H9 (cell line): ENCODE results near the gene EHD4. TPM values are rescaled to one million over a fixed set of nuclear protein-coding genes. Genes with fewer than 3 reads are reported as not detected.

ENCODE experiments used
- DNase-seq: peaks from one replicate; pipeline ENCODE4 v3.0.0-alpha.2; 2017
- H2AFZ ChIP-seq: one replicate; pipeline ENCODE4 v1.6.1; 2013; ENCODE audit warnings: mild to moderate bottlenecking, low read length, control low read depth, moderate library complexity
- H2AK5ac ChIP-seq: 2 replicates; pipeline ENCODE4 v1.6.1; 2013; ENCODE audit warnings: low read length, control low read depth, mixed read lengths; ENCODE audit not compliant: insufficient read length
- H2BK120ac ChIP-seq: one replicate; pipeline ENCODE4 v1.6.1; 2013; ENCODE audit warnings: low read depth, mild to moderate bottlenecking, low read length, control low read depth, inconsistent platforms; ENCODE audit not compliant: poor library complexity, severe bottlenecking
- H2BK12ac ChIP-seq: 2 replicates; pipeline ENCODE4 v1.6.1; 2013; ENCODE audit warnings: low read length, control low read depth, mixed read lengths, low read depth; ENCODE audit not compliant: insufficient read length
- H2BK15ac ChIP-seq: 2 replicates; pipeline ENCODE4 v1.6.1; 2013; ENCODE audit warnings: low read depth, low read length, control low read depth
- H2BK20ac ChIP-seq: one replicate; pipeline ENCODE4 v1.6.1; 2013; ENCODE audit warnings: low read depth, mild to moderate bottlenecking, low read length, control low read depth, inconsistent platforms; ENCODE audit not compliant: poor library complexity, severe bottlenecking
- H2BK5ac ChIP-seq: 2 replicates; pipeline ENCODE4 v1.6.1; 2013; ENCODE audit warnings: low read length, control low read depth, mixed read lengths; ENCODE audit not compliant: insufficient read length
- H3K14ac ChIP-seq: 2 replicates; pipeline ENCODE4 v1.6.1; 2013; ENCODE audit warnings: low read length, control low read depth; ENCODE audit not compliant: insufficient read depth
- H3K18ac ChIP-seq: 2 replicates; pipeline ENCODE4 v1.6.1; 2013; ENCODE audit warnings: low read depth, mild to moderate bottlenecking, mixed read lengths, low read length, control low read depth; ENCODE audit not compliant: insufficient read length
- H3K23ac ChIP-seq: 2 replicates; pipeline ENCODE4 v1.6.1; 2013; ENCODE audit warnings: low read length, control low read depth, mixed read lengths, low read depth; ENCODE audit not compliant: insufficient read length
- H3K23me2 ChIP-seq: 2 replicates; pipeline ENCODE4 v1.6.1; 2013; ENCODE audit warnings: low read depth, mild to moderate bottlenecking, mixed read lengths, low read length, control low read depth; ENCODE audit not compliant: insufficient read length, poor library complexity, severe bottlenecking
- H3K27ac ChIP-seq: 2 replicates; pipeline ENCODE4 v1.5.1; 2013; ENCODE audit warnings: low read length, control low read depth, mixed read lengths, low read depth; ENCODE audit not compliant: insufficient read length
- H3K27me3 ChIP-seq: 2 replicates; pipeline ENCODE4 v1.6.1; 2013; ENCODE audit warnings: low read length, control low read depth, inconsistent platforms; ENCODE audit not compliant: insufficient read depth
- H3K4ac ChIP-seq: 2 replicates; pipeline ENCODE4 v1.6.1; 2013; ENCODE audit warnings: low read depth, mild to moderate bottlenecking, control low read depth, inconsistent platforms, low read length, moderate library complexity
- H3K4me1 ChIP-seq: 2 replicates; pipeline ENCODE4 v1.6.1; 2013; ENCODE audit warnings: low read length, control low read depth, inconsistent platforms; ENCODE audit not compliant: insufficient read depth
- H3K4me2 ChIP-seq: 2 replicates; pipeline ENCODE4 v1.6.1; 2013; ENCODE audit warnings: low read length, control low read depth, mixed read lengths; ENCODE audit not compliant: insufficient read length, insufficient read depth
- H3K56ac ChIP-seq: 2 replicates; pipeline ENCODE4 v1.6.1; 2013; ENCODE audit warnings: low read depth, mild to moderate bottlenecking, mixed read lengths, low read length, control low read depth; ENCODE audit not compliant: insufficient read length
- H3K79me1 ChIP-seq: 2 replicates; pipeline ENCODE4 v1.6.1; 2013; ENCODE audit warnings: low read depth, mild to moderate bottlenecking, moderate library complexity, low read length, control low read depth, inconsistent platforms; ENCODE audit not compliant: insufficient read depth, poor library complexity, severe bottlenecking
- H3K79me2 ChIP-seq: 2 replicates; pipeline ENCODE4 v1.6.1; 2013; ENCODE audit warnings: low read length, control low read depth, inconsistent platforms; ENCODE audit not compliant: insufficient read depth
- H3K9ac ChIP-seq: 2 replicates; pipeline ENCODE4 v1.6.1; 2013; ENCODE audit warnings: low read length, control low read depth, mixed read lengths; ENCODE audit not compliant: insufficient read length; ENCODE audit errors: extremely low read depth
- H3K9me3 ChIP-seq: one replicate; pipeline ENCODE4 v1.6.1; 2013; ENCODE audit warnings: low read depth, low read length, inconsistent platforms; ENCODE audit not compliant: control insufficient read depth
- H3T11ph ChIP-seq: one replicate; pipeline ENCODE4 v1.6.1; 2013; ENCODE audit warnings: mild to moderate bottlenecking, low read length, control low read depth, inconsistent platforms
- H4K20me1 ChIP-seq: one replicate; pipeline ENCODE4 v1.6.1; 2013; ENCODE audit not compliant: control insufficient read depth, insufficient read length, insufficient read depth
- H4K5ac ChIP-seq: 2 replicates; pipeline ENCODE4 v1.6.1; 2013; ENCODE audit warnings: low read depth, mild to moderate bottlenecking, mixed read lengths, low read length, control low read depth; ENCODE audit not compliant: insufficient read length
- H4K8ac ChIP-seq: replicated peaks from 2 replicates; pipeline ENCODE4 v1.6.1; 2013; ENCODE audit warnings: low read length, control low read depth, mixed read lengths, low read depth; ENCODE audit not compliant: insufficient read length
- H4K91ac ChIP-seq: 2 replicates; pipeline ENCODE4 v1.6.1; 2013; ENCODE audit warnings: low read depth, mild to moderate bottlenecking, moderate library complexity, mixed read lengths, low read length, control low read depth; ENCODE audit not compliant: insufficient read length
- H3K27ac Mint-ChIP-seq, 3 experiments: 2 replicates in 2 of 3; 3 replicates in 1 of 3; pipeline ENCODE4 v1.8.0; 2020 to 2021; ENCODE audit warnings: mixed read lengths in 3 of 3, mild to moderate bottlenecking in 1 of 3, moderate library complexity in 1 of 3
- H3K27me3 Mint-ChIP-seq: 2 replicates; pipeline ENCODE4 v1.8.0; 2021; ENCODE audit warnings: low read depth, mild to moderate bottlenecking, moderate library complexity, mixed read lengths
- H3K36me3 Mint-ChIP-seq, 3 experiments: 2 replicates in 2 of 3; 3 replicates in 1 of 3; pipeline ENCODE4 v1.8.0; 2020 to 2021; ENCODE audit warnings: low read depth in 3 of 3, mixed read lengths in 3 of 3; ENCODE audit not compliant: insufficient read depth in 1 of 3
- H3K4me1 Mint-ChIP-seq, 2 experiments: 2 replicates each; pipeline ENCODE4 v1.8.0; 2020; ENCODE audit warnings: mixed read lengths in 2 of 2
- H3K4me3 Mint-ChIP-seq, 2 experiments: 2 replicates in 1 of 2; 3 replicates in 1 of 2; pipeline ENCODE4 v1.8.0; 2020 to 2021; ENCODE audit warnings: mild to moderate bottlenecking in 2 of 2, mixed read lengths in 2 of 2, moderate library complexity in 1 of 2
- H3K9me3 Mint-ChIP-seq, 2 experiments: 2 replicates in 1 of 2; 3 replicates in 1 of 2; pipeline ENCODE4 v1.8.0; 2020; ENCODE audit warnings: mild to moderate bottlenecking in 2 of 2, mixed read lengths in 2 of 2, moderate library complexity in 1 of 2
- CTCF ChIP-seq: fragments of 200-600 bp; sonication (generic); conservative IDR thresholded peaks from 3 replicates; pipeline ENCODE4 v1.8.0; 2021; ENCODE audit warnings: antibody characterized with exemption, mild to moderate bottlenecking
- WGBS: extraction: QIAGEN DNeasy Blood & Tissue Kit; methylation state at CpG from one replicate; pipeline ENCODE4 v1.1.7; 2013; ENCODE audit warnings: missing lambda C conversion rate, low lambda C conversion rate, mixed read lengths; ENCODE audit not compliant: insufficient read length; ENCODE audit errors: extremely low coverage; 5-methylcytosine and 5-hydroxymethylcytosine counted together
- total RNA-seq: library from RNA; stranded (reverse); gene quantifications from 2 replicates; pipeline ENCODE4 v1.2.1, GENCODE V29; 2021

Gene EHD4
- total RNA-seq, 1 experiment from 2014 or later, result 22.9 TPM

GRCh38 chr15:41983621-41984571, 11.5 kb upstream of the EHD4 start:
- no peak for TF ChIP-seq CTCF
- Histone ChIP-seq H3K14ac (no peak overlapping the region), H3K18ac (no peak overlapping the region), H3K9me3 (no peaks in the 10 kb centered on the region), H3K4me2 (no peak overlapping the region), H3K79me2 (no peaks in the 10 kb centered on the region), H3K23ac (no peak overlapping the region), H2BK120ac (no peak overlapping the region), H3K79me1 (no peaks in the 10 kb centered on the region), H3K56ac (no peak overlapping the region), H2BK5ac (no peak overlapping the region), H3K27me3 (no peaks in the 10 kb centered on the region), H2BK12ac (no peak overlapping the region), H4K5ac (no peak overlapping the region), H4K91ac (no peak overlapping the region), H4K20me1 (no peaks in the 10 kb centered on the region), H4K8ac (no peak overlapping the region), H2AK5ac (no peak overlapping the region), H3K27ac (no peak overlapping the region), H3K9ac (no peak overlapping the region), H3T11ph (no peak overlapping the region), H2AFZ (no peak overlapping the region), H2BK20ac (no peak overlapping the region), H3K4ac (no peak overlapping the region), H3K23me2 (no peaks in the 10 kb centered on the region), H3K4me1 (peaks cover 4% of the 10 kb centered on the region; the same call in 1 of the 2 replicates), H2BK15ac (no peak overlapping the region)
- Mint-ChIP-seq H3K4me1 (peaks cover 17% of the 10 kb centered on the region in 2 experiments), H3K9me3 (no peaks in the 10 kb centered on the region), H3K36me3 (no peaks in the 10 kb centered on the region; a peak in 1 of 7 replicates), H3K4me3 (no peak overlapping the region), H3K27me3 (no peaks in the 10 kb centered on the region; the same call in none of the 2 replicates), H3K27ac (no peak overlapping the region; a peak in 2 of 7 replicates)
- no CpG with 5 or more reads among the region's 17 CpGs for WGBS
- no peak for DNase-seq
